Measurements from ENCODE around the gene ITPKA. TPM values are rescaled to one million over a fixed set of nuclear protein-coding genes. Genes with fewer than 3 reads are reported as not detected.

The ITPKA gene
- total and polyA plus RNA-seq, 2 donors (not counting 1 experiment from before 2014, with no cell fraction given): 0.22 TPM; not detected in 1

DNA sequence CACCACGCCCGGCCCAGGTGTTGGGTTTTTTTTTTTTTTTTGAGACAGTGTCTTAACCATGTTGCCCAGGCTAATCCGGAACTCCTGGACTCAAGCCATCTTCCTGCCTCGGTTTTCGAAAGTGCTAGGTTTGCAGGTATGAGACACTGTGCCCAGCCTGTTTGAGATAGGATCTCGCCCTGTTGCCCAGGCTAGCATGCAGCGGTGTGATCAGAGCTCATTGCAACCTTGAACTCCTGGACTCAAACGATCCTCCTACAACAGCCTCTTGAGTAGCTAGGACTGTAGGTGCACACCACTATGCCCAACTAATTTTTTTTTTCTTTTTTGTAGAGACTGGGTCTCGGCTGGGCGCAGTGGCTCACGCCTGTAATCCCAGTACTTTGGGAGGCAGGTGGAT, 20.3 kb upstream of the ITPKA start:
- Histone ChIP-seq H3K27me3 (replicated peaks in 1 of 4; ENCODE audit: control extremely low read depth in 1 of 4, control insufficient read depth in 3 of 4, insufficient read depth in 4 of 4, low read length in 3 of 4) (no peaks in the 10 kb centered on the region), H3K4me1 (ENCODE audit: control insufficient read depth in 2 of 2, insufficient read depth in 2 of 2, low read length in 2 of 2) (no peaks in the 10 kb centered on the region), H2AFZ (ENCODE audit: insufficient read depth, low read depth, low read length, poor library complexity, severe bottlenecking) (no peak overlapping the region), H3K4me3 (ENCODE audit: control extremely low read depth in 1 of 5, extremely low read depth in 1 of 5, insufficient read depth in 1 of 5, low read depth in 2 of 5, low read length in 4 of 5) (no peak overlapping the region), H3K4me2 (replicated peaks; ENCODE audit: low read depth, low read length, poor library complexity, severe bottlenecking) (no peak overlapping the region), H4K20me1 (ENCODE audit: control insufficient read depth, insufficient read depth, low read length, poor library complexity, severe bottlenecking) (no peaks in the 10 kb centered on the region), H3K79me2 (ENCODE audit: control insufficient read depth, insufficient read depth, low read length) (no peaks in the 10 kb centered on the region), H3K27ac (ENCODE audit: low read length in 2 of 2) (no peak overlapping the region), H3K36me3 (replicated peaks in 1 of 2; ENCODE audit: control extremely low read depth in 1 of 2, control insufficient read depth in 1 of 2, extremely low read depth in 1 of 2, insufficient read depth in 2 of 2, low read length in 1 of 2) (peaks cover 22 to 69% of the 10 kb centered on the region in 2 experiments), H3K9ac (ENCODE audit: low read length) (no peak overlapping the region), H3K9me3 (ENCODE audit: control extremely low read depth in 1 of 3, control insufficient read depth in 2 of 3, insufficient read depth in 1 of 3, low read length in 2 of 3) (no peaks in the 10 kb centered on the region)
- Mint-ChIP-seq H3K4me3 (no peak overlapping the region), H3K27me3 (no peaks in the 10 kb centered on the region), H3K9me3 (ENCODE audit: insufficient read depth) (no peaks in the 10 kb centered on the region), H3K4me1 (no peaks in the 10 kb centered on the region), H3K27ac (no peak overlapping the region)
- ATAC-seq (ENCODE audit: low read depth) (no peak), DNase-seq (no peak)
- ChIA-PET POLR2A (no interaction called here), CTCF (interaction anchor here (0.7 to 0.8 kb wide), 2 partner anchors 13 to 130 kb away, joined by 3 read pairs; no protein-coding TSS in a partner anchor)
- WGBS (ENCODE audit: insufficient coverage): 96% methylated on average over 10 of the region's 11 CpGs
- TF ChIP-seq, protein P1, sequence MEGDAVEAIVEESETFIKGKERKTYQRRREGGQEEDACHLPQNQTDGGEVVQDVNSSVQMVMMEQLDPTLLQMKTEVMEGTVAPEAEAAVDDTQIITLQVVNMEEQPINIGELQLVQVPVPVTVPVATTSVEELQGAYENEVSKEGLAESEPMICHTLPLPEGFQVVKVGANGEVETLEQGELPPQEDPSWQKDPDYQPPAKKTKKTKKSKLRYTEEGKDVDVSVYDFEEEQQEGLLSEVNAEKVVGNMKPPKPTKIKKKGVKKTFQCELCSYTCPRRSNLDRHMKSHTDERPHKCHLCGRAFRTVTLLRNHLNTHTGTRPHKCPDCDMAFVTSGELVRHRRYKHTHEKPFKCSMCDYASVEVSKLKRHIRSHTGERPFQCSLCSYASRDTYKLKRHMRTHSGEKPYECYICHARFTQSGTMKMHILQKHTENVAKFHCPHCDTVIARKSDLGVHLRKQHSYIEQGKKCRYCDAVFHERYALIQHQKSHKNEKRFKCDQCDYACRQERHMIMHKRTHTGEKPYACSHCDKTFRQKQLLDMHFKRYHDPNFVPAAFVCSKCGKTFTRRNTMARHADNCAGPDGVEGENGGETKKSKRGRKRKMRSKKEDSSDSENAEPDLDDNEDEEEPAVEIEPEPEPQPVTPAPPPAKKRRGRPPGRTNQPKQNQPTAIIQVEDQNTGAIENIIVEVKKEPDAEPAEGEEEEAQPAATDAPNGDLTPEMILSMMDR (IDR thresholded peaks at IDR 0.05): no peak
- no peak for TF ChIP-seq EZH2 (IDR thresholded peaks at IDR 0.05; ENCODE audit: borderline replicate concordance, insufficient read depth, low read depth, low read length, poor library complexity, severe bottlenecking)
- intact Hi-C loops (cut with micrococcal nuclease): no loop called here

DNA sequence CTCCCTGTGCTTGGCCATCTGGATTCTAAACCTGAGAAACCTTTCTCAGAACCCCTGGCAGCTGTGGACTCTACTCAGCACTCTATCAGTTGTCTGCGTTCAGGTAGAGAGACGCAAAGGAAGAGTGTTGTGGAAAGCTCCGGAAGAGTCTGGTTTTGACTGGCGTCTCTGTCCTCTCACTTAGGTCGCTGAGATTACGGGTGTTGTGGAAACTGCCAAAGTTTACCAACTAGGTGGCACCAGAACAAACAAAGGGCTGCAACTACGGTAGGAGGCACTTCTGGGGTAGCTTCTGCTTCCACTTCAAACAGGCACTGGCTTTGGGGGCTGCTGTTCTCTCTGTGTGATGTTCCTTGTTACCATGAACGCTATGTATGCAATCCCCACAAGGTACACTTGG, 19.2 kb upstream of the ITPKA start:
- Histone ChIP-seq H3K27ac (ENCODE audit: low read length in 2 of 2) (no peak overlapping the region), H4K20me1 (ENCODE audit: control insufficient read depth, insufficient read depth, low read length, poor library complexity, severe bottlenecking) (no peaks in the 10 kb centered on the region), H3K4me2 (replicated peaks; ENCODE audit: low read depth, low read length, poor library complexity, severe bottlenecking) (no peak overlapping the region), H2AFZ (ENCODE audit: insufficient read depth, low read depth, low read length, poor library complexity, severe bottlenecking) (no peak overlapping the region), H3K27me3 (replicated peaks in 1 of 4; ENCODE audit: control extremely low read depth in 1 of 4, control insufficient read depth in 3 of 4, insufficient read depth in 4 of 4, low read length in 3 of 4) (no peaks in the 10 kb centered on the region), H3K36me3 (replicated peaks in 1 of 2; ENCODE audit: control extremely low read depth in 1 of 2, control insufficient read depth in 1 of 2, extremely low read depth in 1 of 2, insufficient read depth in 2 of 2, low read length in 1 of 2) (peaks cover 22 to 71% of the 10 kb centered on the region in 2 experiments), H3K9me3 (ENCODE audit: control extremely low read depth in 1 of 3, control insufficient read depth in 2 of 3, insufficient read depth in 1 of 3, low read length in 2 of 3) (no peaks in the 10 kb centered on the region), H3K9ac (ENCODE audit: low read length) (no peak overlapping the region), H3K4me3 (ENCODE audit: control extremely low read depth in 1 of 5, extremely low read depth in 1 of 5, insufficient read depth in 1 of 5, low read depth in 2 of 5, low read length in 4 of 5) (no peak overlapping the region), H3K79me2 (ENCODE audit: control insufficient read depth, insufficient read depth, low read length) (no peaks in the 10 kb centered on the region), H3K4me1 (ENCODE audit: control insufficient read depth in 2 of 2, insufficient read depth in 2 of 2, low read length in 2 of 2) (no peaks in the 10 kb centered on the region)
- POLR2A ChIA-PET: no interaction called here
- no peaks in the 10 kb centered on the region for H3K9me3 Mint-ChIP-seq (ENCODE audit: insufficient read depth)
- no peaks in the 10 kb centered on the region for H3K27me3 Mint-ChIP-seq
- no peak for DNase-seq
- no peak overlapping the region for H3K27ac Mint-ChIP-seq
- no peak for ATAC-seq (ENCODE audit: low read depth)
- H3K4me3 Mint-ChIP-seq: no peak overlapping the region
- CTCF ChIA-PET: no interaction called here
- 94% methylated on average over 8 of the region's 8 CpGs for WGBS (ENCODE audit: insufficient coverage)
- H3K4me1 Mint-ChIP-seq: no peaks in the 10 kb centered on the region
- no peak for TF ChIP-seq EZH2 (IDR thresholded peaks at IDR 0.05; ENCODE audit: borderline replicate concordance, insufficient read depth, low read depth, low read length, poor library complexity, severe bottlenecking)
- TF ChIP-seq, protein P1 (IDR thresholded peaks at IDR 0.05): no peak
- intact Hi-C loops (cut with micrococcal nuclease): no loop called here

Data from B cell (primary cell).